Cardiac septum (tissue), 1 donor: ENCODE measurements around the gene PTPRN. TPM values are rescaled to one million over a fixed set of nuclear protein-coding genes. Genes with fewer than 3 reads are reported as not detected.
"Not testable (repeated sequence)": the region's sequence is repeated elsewhere in the genome, so short reads cannot be mapped to it uniquely, and the experiment has no call there.

Experiments
- DNase-seq: peaks from one replicate; pipeline ENCODE4 v3.0.0-alpha.2; 2020; ENCODE audit warnings: low spot score
- intact Hi-C: fragments of 100-400 bp; cut with DNase I; formaldehyde crosslinking; loops from one replicate; pipeline ENCODE4 v1.14.0; 2022
- total RNA-seq: library from RNA; stranded (reverse); fragmentation: NEBNext Ultra II Directional; extraction: Animal tissue kit (Norgen Biotek cat#: 25700); gene quantifications from one replicate; pipeline ENCODE4 v1.2.1, GENCODE V29; 2021
- donor health status: DM: no; HTN: no; CAD: no.

The PTPRN gene
- total RNA-seq, 1 donor from 2014 or later, result 0.97 TPM

DNA sequence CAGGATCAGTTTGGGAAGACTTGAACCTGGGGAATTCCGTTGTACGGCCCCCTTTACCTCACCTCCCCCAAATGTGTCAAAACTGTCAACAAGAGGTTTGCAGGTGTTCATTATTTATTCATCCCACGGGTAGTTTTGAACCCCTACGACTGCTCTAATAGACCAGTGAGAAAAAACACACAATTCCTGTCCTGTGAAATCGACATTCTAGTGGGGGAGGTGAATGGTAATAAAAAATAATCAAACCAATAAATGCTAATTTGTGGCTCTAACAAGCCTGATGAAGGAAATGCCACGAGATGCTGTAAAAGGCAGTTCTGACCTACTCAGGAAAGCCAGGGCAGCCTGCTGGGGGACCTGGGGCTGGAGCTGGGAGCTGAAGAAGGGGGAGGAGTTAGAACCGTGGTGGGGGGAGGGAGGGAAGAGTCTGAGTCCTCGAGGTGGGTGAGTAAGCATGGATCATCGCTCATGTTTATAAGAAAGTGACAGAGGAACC lies 30.5 kb downstream of the PTPRN start:
- intact Hi-C loops, result loop anchor here (1.0 to 2.0 kb wide), 2 partner anchors 26 to 101 kb away; partner anchors contain the start of genes TUBA4A and TUBA4B
- no peak for DNase-seq

DNA sequence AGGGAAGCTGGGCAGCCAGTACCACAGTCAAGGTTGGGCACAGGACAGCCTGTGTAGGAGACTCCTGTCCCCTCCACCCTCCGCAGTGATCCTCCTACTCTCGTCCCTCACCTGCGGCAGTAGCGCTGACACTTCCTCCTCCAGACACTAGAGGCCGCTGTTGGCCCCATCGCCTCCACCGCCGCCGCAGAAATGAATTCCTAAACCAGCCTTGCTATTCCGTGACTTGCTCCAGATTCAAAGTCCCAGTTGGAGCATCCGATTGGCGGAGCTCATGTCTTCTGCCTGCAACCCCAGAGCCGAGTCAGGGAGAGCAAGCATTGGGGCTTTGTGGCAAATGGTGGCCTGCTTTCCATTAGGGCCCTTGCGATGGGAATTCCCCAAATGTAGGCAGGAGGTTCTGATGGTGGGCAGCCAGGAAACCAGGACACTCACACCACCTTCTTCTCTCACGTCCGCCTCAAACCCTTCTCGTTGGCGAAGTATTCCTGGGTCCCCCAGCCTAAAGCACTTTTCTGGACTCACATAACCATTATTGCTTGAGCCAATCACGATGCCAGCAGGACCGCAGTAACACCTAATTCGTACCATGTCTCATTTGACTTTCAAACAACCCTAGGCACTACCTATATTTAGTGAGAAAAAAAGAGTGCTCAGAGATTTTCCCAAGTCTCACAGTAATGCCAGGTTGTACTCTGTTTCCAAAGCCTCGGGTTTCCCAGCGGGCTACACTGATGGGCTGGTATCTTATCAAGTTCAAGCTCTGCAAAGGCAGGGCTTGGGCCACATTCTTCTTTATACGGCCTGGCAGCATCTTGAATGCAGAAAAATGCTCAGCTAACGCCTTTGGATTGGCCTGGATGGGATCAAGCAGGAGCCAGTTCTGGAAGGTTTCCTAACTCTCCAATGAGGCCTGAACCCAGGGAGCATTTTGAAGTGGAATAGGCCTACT lies 31.2 kb downstream of the PTPRN start:
- intact Hi-C loops, result loop anchor here (1.0 to 2.0 kb wide), 2 partner anchors 16 to 25 kb away; partner anchors contain the start of genes TUBA4A and TUBA4B
- DNase-seq, result peak; percentile 94

DNA sequence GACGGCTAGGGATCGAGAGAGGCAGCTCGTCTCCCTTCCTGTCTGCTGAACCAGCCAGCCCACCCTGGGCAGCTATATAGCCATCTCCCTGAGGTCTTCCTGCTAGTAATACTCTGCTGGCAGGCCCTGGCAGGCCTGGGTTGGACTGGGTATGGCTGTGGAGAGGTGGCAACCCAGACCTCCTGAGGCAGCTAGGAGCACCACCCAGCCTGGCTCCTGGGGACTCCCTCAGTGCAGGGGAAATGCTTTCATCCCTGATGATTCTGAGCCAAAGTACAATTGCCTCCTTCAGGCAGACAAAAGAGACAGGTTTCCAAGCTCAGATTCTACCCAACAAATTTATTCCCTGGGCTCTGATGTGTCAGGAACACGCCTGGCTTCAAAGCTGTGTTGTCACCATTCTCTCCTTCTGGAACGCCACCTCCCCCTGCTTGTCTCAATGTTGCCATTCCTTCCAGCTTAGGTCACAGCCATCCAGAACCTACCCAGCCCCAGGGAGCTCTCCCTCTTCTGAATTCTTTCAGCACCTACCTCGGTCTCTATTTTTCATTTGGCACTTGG lies 34.8 kb downstream of the PTPRN start:
- no peak for DNase-seq
- intact Hi-C loops, result no loop called here

DNA sequence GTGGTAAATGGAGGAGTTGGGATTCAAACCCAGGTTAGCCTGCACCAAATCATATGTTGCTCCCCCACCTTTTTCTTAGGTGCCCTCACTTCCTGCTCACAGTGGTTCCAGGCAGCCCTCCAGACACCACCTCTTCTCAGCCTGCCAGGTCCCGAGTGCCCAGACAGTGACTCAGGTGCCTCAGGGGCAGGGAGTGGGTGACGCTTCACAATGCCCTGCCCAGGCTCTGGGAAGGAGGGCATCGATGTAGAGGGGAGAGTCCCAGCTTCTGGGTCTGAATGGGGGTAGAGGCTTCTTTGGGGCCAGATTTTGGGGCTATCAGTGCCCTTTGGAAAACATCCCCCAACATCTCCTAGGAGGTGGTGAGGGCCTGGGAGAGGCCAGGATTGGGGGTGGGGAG lies 35.3 kb downstream of the PTPRN start:
- intact Hi-C loops, result no loop called here
- no peak for DNase-seq

DNA sequence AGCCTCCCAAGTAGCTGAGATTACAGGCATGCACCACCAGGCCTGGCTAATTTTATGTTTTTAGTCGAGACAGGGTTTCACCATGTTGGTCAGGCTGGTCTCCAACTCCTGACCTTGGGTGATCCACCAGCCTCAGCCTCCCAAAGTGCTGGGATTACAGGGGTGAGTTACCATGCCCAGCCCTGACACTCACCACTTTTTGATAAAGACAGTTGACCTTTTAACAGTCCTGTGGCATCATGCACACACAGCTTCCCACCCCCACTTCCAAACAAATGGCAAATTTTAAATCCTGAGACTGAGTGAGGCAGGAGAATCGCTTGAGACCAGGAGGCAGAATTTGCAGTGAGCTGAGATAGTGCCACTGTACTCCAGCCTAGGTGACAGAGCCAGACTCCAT lies 36.2 kb downstream of the PTPRN start:
- intact Hi-C loops, result no loop called here
- DNase-seq, result no peak

DNA sequence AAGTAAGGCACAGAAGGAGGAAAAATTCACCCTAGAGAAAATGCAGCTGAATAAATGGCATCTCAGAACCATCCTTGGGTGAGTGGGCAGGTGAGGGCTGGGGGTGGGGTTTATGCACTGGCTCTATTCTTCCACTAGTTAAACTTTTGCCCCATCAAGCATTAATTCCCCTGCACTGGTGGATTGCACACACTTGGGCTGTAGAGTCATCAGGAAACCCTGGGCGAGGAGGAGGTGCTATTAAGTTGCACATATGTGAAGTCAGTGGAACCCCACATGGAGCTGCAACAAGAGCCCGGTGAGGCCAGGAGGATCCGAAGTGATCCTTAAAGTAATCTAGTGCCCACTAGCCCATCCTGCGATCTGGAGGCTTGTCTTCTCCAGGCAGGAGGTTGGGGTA lies 36.8 kb downstream of the PTPRN start:
- intact Hi-C loops, result no loop called here
- no peak for DNase-seq

DNA sequence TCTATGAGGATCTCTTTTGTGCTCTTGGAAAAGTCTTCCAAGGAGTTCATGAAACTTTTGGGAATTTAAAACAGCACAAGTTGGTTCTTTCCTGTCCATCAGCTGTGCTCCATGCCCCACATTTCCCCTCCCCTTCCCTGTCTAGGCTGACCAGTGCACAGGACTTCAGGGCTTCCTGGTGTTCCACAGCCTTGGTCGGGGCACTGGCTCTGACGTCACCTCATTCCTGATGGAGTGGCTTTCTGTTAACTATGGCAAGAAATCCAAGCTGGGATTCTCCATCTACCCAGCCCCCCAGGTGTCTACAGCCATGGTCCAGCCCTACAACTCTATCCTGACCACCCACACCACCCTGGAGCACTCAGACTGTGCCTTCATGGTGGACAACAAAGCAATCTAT lies 38.2 kb downstream of the PTPRN start:
- intact Hi-C loops, result no loop called here
- DNase-seq, result no peak

DNA sequence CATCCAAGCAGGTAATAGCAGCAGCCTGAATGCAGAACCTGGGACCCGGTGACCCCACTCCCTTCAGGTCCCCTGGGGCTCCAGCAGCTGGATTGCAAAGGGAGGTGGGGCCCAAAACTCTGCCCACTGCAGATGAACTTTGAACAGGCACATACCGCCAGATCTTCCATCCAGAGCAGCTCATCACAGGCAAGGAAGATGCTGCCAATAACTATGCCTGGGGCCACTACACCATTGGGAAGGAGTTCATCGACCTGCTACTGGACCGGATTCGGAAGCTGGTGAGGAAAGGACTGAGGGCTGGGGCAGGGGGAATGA lies 39.2 kb downstream of the PTPRN start:
- intact Hi-C loops, result no loop called here
- DNase-seq, result no peak

DNA sequence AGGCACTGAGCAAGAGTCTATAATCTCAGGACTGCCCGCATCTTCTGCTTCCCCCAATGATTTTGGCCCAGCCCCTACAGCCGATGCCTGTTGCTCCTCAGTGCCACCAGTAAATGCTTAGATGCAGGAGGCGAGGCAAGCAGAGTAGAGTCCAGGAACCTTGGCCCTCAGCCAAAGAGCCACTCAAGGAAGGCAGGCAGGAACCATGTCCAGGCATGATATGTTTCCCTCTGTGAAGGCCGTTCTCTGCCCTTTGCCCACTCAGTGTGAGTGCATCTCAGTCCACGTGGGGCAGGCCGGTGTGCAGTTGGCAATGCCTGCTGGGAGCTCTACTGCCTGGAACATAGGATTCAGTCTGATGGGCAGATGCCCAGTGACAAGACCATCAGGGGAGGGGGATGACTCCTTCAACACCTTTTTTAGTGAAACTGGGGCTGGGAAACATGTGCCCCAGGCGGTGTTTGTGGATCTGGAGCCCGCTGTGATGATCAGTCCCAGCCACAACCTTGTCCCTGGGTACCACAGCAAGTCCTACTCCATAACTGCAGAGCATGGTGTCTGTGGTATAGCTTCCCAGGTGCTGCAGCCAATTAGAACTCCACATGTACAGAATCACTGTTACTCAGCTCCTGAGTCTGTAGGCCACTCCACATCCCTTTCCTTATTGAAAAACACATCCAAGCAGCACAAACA lies 39.7 kb downstream of the PTPRN start:
- intact Hi-C loops, result loop anchor here (5.0 kb wide), 1 partner anchor 38 kb away; the partner anchor contains the start of gene PTPRN
- DNase-seq, result no peak

DNA sequence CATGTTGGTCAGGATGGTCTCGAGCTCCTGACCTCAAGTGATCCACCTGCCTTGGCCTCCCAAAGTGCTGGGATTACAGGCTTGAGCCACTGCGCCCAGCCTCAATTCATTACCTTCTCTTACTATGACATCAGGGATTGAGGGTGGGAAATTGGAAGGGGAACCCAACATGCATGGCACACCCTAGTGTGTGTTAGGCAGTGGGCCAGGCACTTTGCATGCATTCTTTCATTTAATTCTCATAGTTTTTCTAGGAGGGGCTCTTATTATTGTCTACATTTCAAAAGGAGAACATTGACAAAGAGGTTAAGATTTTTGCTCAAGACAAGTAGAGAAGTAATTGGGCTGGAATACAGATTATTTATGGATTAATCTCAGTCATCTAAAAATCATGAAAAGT lies 40.9 kb downstream of the PTPRN start:
- no peak for DNase-seq
- intact Hi-C loops, result loop anchor here (5.0 kb wide), 1 partner anchor 39 kb away; the partner anchor contains the start of gene PTPRN

DNA sequence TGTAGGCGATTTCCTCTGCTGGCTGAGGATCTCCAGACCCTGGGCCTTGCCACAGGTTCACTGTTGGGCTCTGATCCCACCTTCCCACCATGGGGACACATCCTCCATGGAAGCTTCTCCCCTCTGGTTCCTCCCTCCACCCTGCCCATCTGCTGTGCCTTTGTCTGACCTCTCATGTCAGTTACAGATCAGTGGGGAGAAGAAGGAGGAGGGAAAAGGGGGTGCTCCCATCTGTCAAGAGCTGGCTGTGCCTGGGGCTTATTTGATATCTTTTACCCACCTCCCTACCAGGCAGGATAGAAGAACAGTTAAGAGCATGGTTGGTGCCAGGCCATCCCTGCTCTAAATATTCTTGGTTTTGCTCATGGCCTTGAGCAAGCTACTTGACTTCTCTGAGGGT lies 42.3 kb downstream of the PTPRN start:
- intact Hi-C loops, result loop anchor here (5.0 kb wide), 1 partner anchor 40 kb away; the partner anchor contains the start of gene PTPRN
- no peak for DNase-seq

DNA sequence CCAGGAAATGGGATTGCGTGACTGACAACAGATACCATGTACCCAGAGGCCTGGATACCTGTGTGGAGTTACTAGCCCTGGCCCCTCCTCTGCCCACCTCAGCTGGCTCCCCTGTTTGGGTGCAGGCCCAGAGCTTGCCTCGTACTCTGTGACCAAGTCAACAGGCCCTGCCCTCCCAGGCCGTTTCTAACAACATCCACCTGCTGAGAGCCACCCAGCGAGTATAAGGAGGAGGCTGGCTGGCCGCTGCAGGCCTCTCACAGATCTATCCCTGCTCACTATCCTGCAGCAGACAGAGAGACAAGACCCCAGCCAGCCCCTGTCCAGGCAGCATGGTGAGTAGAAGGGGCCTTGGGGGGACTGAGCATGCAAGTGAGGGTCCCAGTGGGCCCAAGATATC lies 43.0 kb downstream of the PTPRN start:
- intact Hi-C loops, result loop anchor here (5.0 kb wide), 1 partner anchor 41 kb away; the partner anchor contains the start of gene PTPRN
- DNase-seq, result no peak

DNA sequence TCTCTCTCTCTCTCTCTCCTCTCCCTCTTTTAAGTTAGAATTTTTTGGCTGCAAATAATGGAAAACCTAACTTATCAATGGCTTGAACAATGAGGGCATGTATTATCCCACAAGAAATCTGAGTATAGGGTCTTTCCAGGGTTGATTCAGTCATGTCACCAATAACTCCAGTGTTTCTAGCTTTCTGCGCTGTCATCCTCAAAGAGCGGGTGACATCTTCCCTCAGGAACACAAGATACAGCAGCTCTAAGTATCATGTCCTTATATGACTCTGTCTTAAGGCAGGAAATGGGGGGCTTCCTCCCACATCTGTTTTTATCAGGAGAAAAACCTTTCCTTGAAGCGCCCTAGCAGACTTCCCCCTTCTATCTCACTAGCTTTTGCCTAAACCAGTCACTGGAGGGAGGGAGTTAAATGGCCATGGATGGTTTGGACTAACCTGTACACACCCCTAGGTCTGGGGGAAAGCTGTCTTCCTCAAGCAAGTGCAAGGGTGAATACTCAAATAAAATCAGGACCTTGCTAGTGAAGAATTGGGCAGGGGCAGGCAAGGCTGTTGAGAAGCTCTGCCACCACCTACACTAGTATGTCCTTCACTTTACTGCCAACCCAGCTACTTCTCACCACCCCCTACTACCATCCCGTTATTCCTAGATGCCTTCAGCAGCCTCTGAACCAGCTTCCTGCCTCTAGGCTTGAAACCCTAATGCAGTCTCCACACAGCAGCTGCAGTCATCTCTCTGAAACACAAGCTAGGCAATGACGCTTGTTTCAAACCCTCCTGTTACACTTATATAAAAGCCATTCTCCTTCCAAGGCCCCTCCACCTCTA lies 48.0 kb downstream of the PTPRN start:
- DNase-seq, result no peak

DNA sequence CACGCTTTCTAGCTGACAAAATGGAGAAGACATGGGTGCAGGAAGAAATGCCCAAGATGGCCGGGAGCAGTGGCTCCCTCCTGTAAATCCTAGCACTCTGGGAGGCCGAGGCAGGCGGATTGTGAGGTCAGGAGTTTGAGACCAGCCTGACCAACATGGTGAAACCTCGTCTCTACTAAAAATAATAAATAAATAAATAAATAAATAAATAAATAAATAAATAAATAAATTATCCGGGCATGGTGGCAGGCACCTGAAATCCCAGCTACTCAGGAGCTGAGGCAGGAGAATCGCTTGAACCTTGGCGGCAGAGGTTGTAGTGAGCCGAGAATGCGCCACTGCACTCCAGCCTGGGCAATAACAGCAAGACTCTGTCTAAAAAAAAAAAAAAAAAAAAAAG lies 50.3 kb downstream of the PTPRN start:
- intact Hi-C loops, DNase-seq: not testable (repeated sequence)

More for the DNA sequence above, 48.0 kb downstream of the PTPRN start:
- intact Hi-C loops, result no loop called here

DNA sequence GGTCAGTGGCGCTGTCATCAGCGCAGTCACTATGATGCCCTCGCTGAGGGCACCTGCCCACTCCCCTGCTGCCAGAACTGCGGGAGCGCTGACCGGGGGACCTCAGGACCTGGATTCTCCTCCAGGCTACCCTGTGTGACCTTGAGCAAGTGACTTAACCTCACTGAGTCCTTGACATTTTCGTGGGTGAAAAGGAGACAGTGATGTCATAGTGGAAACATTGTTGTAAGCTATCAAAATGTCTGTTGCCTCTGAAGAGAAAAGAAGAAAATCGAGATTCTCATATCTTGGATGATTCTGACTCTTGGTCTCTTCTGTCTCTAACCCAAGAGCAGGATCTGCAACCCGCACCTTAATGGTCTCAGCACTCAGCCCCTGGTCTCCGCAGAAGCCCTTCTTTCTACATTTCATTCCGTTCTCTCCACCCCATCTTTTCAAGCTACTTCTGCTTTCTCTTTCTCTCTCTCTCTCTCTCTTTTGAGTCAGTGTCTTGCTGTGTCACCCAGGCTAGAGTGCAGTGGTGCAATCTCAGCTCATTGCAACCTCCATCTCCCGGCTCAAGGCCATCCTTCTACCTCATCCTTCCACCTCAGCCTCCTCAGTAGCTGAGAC lies 54.5 kb downstream of the PTPRN start:
- intact Hi-C loops, result no loop called here
- DNase-seq, result no peak

DNA sequence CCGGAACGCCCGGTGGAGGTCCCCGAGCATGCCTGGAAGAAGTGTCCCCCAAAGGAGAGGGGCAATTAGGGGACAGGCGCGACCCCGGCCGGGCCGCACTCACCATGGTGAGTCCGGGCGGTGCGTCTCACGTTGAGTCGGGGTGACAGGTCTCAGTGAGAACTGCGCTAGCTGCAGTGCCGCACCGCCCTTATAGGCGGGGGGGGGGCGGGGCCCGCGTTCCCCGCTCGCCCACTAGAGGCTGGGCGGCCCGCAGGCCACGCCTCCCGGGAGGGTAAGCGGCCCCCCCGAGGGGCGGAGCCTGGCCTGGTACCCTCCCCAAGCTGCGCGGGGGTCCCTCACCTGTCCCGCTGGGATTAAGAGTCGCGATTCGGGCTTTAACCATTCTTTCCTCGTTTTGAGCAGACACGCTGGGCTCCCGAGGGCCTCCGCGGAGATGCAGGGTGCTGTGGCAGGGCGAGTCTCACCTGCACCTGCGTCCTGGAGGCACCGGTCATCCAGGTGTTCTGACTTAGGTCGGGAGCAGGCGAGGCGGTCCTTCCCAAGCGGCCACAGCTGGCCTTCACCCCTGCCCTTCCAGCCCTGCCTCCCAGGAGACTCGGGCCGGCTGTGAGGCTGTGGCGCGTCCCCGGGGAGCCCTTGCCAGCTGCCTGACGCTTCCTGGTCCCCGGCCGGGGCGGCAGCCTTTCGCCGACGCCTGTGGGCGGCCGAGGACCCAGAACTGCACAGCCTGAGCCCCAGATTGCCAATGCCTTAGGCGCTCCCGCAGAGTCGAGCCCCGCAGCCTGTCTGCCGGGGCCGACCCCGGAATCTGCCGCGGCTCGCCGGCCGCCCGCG lies 55.2 kb downstream of the PTPRN start, which contains the start of gene TUBA4A:
Gene TUBA4A (minus strand): TSS at position 166 of the 837 bp plus-strand sequence. CDS start 60 bp downstream, at position 106.
- intact Hi-C loops, result loop anchor here (2.0 kb wide), 2 partner anchors 25 to 37 kb away; partner anchors contain the start of gene DNAJB2
- DNase-seq, result peak; percentile 95

DNA sequence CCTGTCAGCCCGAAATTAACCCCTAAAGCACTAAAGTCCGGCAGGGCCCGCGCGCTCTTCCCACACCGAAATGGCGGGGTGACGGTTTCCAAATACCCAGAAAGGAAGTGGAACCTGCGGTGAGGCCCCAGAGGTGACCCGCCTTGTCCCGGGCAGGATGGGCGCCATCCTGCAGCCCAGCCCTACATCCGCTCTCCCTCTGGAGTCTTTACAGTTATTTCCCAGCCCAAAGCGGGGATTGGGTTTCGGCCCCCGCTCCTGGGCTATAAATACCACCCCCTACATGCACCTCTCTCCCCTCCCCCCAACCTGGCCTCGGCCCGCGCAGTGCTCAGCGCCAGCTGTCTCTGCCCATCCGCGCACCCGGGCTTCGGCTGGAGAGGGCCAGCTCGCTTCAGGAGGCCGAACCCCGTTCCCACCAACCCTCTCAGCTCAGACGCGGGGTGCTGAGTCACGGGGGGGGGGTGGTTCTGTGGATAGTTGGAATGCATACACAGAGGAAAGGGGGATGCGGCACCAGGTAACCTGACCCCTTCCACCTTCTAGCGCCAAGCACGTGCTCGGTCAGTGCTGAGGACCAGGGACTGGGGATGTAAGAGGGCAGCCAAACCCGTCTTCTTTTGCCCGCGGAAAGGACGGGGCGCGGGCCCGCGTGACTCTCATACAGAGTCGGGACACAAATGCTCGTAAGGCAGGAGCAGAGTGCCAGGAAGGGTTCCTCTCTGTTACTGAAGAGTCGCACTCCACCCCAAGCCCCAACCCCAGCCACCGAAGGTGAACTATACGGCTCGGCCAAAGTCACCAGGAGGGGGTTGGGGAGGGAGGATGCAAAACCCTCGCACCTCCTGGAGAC lies 56.1 kb downstream of the PTPRN start, which contains the start of gene TUBA4B:
Gene TUBA4B (plus strand): TSS at position 344 of the 853 bp plus-strand sequence. CDS start 165 bp downstream, at position 509.
- intact Hi-C loops, result loop anchor here (2.0 kb wide), 2 partner anchors 26 to 36 kb away; partner anchors contain the start of gene DNAJB2
- DNase-seq, result peak; percentile 82
